K562 (cell line): ENCODE data around the gene BAD. TPM values are rescaled to one million over a fixed set of nuclear protein-coding genes. Genes with fewer than 3 reads are reported as not detected.

Source experiments
- ELF1 ChIP-seq: fragments of 200-800 bp; sonication (Bioruptor generic); IDR thresholded peaks from 2 replicates; pipeline ENCODE4 v1.6.1; 2016; ENCODE audit warnings: missing genetic modification characterization, missing compliant biosample characterization
- ETV5 ChIP-seq: sonication (generic); formaldehyde crosslinking; IDR thresholded peaks from 2 replicates; pipeline ENCODE4 v1.4.0; 2020; ENCODE audit warnings: low read depth, mild to moderate bottlenecking, missing genetic modification reagents
- GABPB1 ChIP-seq: sonication (generic); formaldehyde crosslinking; IDR thresholded peaks from 2 replicates; pipeline ENCODE4 v1.8.0; 2022; ENCODE audit warnings: mild to moderate bottlenecking, missing genetic modification reagents
- GTF2B ChIP-seq: IDR thresholded peaks from 2 replicates; pipeline ENCODE4 v1.6.1; 2011; ENCODE audit not compliant: insufficient read length; ENCODE audit errors: extremely low read depth
- GTF3C2 ChIP-seq: IDR thresholded peaks from 3 replicates; pipeline ENCODE4 v1.6.1; 2011; ENCODE audit warnings: borderline replicate concordance, mild to moderate bottlenecking, moderate library complexity; ENCODE audit not compliant: insufficient read length; ENCODE audit errors: extremely low read depth
- SNAPC5 ChIP-seq: fragments of 250-450 bp; sonication (Bioruptor Pico); IDR thresholded peaks from 2 replicates; pipeline ENCODE4 v1.8.0; 2021; ENCODE audit warnings: moderate library complexity, mild to moderate bottlenecking, inconsistent platforms
- SREBF1 ChIP-seq: fragments of 150-350 bp; IDR thresholded peaks from 2 replicates; pipeline ENCODE4 v1.6.1; 2014; ENCODE audit warnings: antibody characterized with exemption, low read depth, low read length, borderline replicate concordance
- SRSF7 ChIP-seq: fragments of 200-400 bp; formaldehyde crosslinking; optimal IDR thresholded peaks from 2 replicates; pipeline ENCODE3; 2017; ENCODE audit warnings: mild to moderate bottlenecking, low read depth, low read length
- USF2 ChIP-seq: sonication (generic); formaldehyde crosslinking; IDR thresholded peaks from 2 replicates; pipeline ENCODE4 v1.5.0; 2020; ENCODE audit warnings: missing genetic modification reagents
- ZBTB49 ChIP-seq: sonication (generic); formaldehyde crosslinking; IDR thresholded peaks from 2 replicates; pipeline ENCODE4 v1.8.0; 2022; ENCODE audit warnings: missing genetic modification reagents, mild to moderate bottlenecking, borderline replicate concordance
- ZNF609 ChIP-seq: sonication (generic); formaldehyde crosslinking; IDR thresholded peaks from 2 replicates; pipeline ENCODE4 v1.8.1; 2023; ENCODE audit warnings: missing genetic modification reagents, mild to moderate bottlenecking, borderline replicate concordance
- ZNF644 ChIP-seq: fragments of 200-800 bp; sonication (Bioruptor generic); IDR thresholded peaks from 2 replicates; pipeline ENCODE4 v1.6.1; 2016; ENCODE audit warnings: low read depth, missing genetic modification characterization, missing compliant biosample characterization
- ZNF76 ChIP-seq: fragments of 250-450 bp; sonication (Bioruptor Pico); IDR thresholded peaks from 2 replicates; pipeline ENCODE4 v1.4.0; 2020; ENCODE audit warnings: mild to moderate bottlenecking, moderate library complexity, borderline replicate concordance
- polyA plus RNA-seq, 8 experiments: library from polyadenylated mRNA; depleted of rRNA in 4 of 8; stranded (reverse) in 5 of 8; unstranded in 3 of 8; fragments of >200 nt; fragmentation: Nextera tagmentation in 2 of 8; fragmentation: Illumina TruSeq in 1 of 8; extraction: Ambion mirVana in 2 of 8; extraction: Trizol in 1 of 8; gene quantifications; 2 replicates each; pipeline versions ENCODE4 v1.2.1 to v1.2.3, GENCODE V29; 2011 to 2014; ENCODE audit warnings: inconsistent platforms in 1 of 8, missing spikeins in 1 of 8
- total RNA-seq, 7 experiments: library from RNA; depleted of rRNA in 6 of 7; stranded (reverse); fragments of >200 nt in 6 of 7; fragmentation: Illumina TruSeq in 2 of 7; extraction: Trizol in 2 of 7; gene quantifications; 2 replicates each; pipeline versions ENCODE4 v1.2.1 to v1.2.3, GENCODE V29; 2011 to 2021; ENCODE audit warnings: low replicate concordance in 1 of 7

Gene BAD
- total and polyA plus RNA-seq, 9 of the 15 experiments (the other 6 are each of a cell fraction or from before 2014, with no cell fraction given) = 0.61 to 45.6 (median 11.8) TPM

GRCh38 chr11:64305691-64306562 lies 21.5 kb upstream of the BAD start (continued):
- TF ChIP-seq SREBF1 = no peak
- TF ChIP-seq SRSF7 = no peak
- TF ChIP-seq SNAPC5 (CRISPR knock-in tag) = no peak
- 0 out of 2 replicates have a peak, but pooled peaks have one; percentile 15 for TF ChIP-seq ETV5 (CRISPR knock-in tag)
- no peak for TF ChIP-seq ZNF76 (CRISPR knock-in tag)
- TF ChIP-seq USF2 = peak; percentile 46; the same call in 1 of the 2 replicates
- TF ChIP-seq GABPB1 (CRISPR knock-in tag) = peak; percentile 66
- TF ChIP-seq ZNF644 = no peak
- TF ChIP-seq ELF1 = peak; percentile 69
- no peak for TF ChIP-seq GTF3C2
- TF ChIP-seq ZBTB49 = no peak
- TF ChIP-seq GTF2B = no peak
- TF ChIP-seq ZNF609 = no peak
